ENCODE data around the gene ANXA4.
A peak's percentile ranks its signal among the peaks of the same experiment; 100 is the strongest.

ANXA4 gene

DNA sequence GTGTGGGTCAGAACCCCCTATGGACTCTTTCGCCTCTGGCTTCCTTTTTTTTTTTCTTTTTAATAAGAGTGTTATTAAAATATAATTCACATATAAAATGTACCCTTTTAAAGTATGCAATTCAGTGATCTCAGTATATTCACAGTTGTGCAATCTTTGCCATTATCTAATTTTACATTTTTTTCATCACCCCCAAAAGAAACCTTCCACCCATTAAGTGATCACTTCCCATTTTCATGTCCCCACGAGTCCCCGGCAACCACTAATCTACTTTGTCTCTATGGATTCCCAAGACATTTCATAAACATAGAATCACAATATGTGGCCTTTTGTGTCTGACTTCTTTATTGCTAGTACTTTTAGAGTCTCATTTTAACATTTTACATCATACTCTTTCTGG is 38.7 kb upstream of the ANXA4 start:
- Histone ChIP-seq H3K27ac (ENCODE audit: poor library complexity, severe bottlenecking) (no peak overlapping the region), H3K36me3 (ENCODE audit: low read depth) (no peaks in the 10 kb centered on the region), H3K27me3 (ENCODE audit: insufficient read depth, poor library complexity, severe bottlenecking) (no peaks in the 10 kb centered on the region), H3K9me3 (ENCODE audit: severe bottlenecking) (no peaks in the 10 kb centered on the region), H3K4me1 (ENCODE audit: insufficient read depth, poor library complexity, severe bottlenecking) (peaks cover 16% of the 10 kb centered on the region), H3K4me3 (ENCODE audit: severe bottlenecking) (no peak overlapping the region)
- DNase-seq (ENCODE audit: low spot score) (no peak), ATAC-seq (ENCODE audit: low read depth) (no peak)
- TF ChIP-seq, protein P1, sequence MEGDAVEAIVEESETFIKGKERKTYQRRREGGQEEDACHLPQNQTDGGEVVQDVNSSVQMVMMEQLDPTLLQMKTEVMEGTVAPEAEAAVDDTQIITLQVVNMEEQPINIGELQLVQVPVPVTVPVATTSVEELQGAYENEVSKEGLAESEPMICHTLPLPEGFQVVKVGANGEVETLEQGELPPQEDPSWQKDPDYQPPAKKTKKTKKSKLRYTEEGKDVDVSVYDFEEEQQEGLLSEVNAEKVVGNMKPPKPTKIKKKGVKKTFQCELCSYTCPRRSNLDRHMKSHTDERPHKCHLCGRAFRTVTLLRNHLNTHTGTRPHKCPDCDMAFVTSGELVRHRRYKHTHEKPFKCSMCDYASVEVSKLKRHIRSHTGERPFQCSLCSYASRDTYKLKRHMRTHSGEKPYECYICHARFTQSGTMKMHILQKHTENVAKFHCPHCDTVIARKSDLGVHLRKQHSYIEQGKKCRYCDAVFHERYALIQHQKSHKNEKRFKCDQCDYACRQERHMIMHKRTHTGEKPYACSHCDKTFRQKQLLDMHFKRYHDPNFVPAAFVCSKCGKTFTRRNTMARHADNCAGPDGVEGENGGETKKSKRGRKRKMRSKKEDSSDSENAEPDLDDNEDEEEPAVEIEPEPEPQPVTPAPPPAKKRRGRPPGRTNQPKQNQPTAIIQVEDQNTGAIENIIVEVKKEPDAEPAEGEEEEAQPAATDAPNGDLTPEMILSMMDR (IDR thresholded peaks at IDR 0.05; ENCODE audit: poor library complexity, severe bottlenecking), result no peak

DNA sequence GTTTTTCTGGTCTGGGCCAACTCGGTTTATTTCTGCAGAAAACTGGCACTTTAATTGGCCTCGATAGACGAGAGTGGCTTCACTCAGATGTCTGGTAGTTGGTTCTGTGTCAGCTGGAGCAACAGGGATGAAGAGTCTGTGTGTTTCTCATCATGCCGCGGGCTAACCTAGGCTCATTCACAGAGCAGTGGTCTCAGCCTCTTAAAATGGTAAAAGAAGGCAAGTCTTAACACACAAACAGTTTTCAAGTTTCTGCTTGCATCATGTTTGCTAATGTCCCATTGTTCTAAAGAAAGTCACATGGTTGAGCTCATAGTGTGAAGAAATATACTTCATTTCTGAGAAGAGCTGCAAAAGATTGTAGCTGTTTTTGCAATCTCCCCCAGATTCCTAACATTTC is 37.5 kb upstream of the ANXA4 start:
- peak; percentile 94 for ATAC-seq (ENCODE audit: low read depth)
- Histone ChIP-seq H3K36me3 (ENCODE audit: low read depth) (no peaks in the 10 kb centered on the region), H3K9me3 (ENCODE audit: severe bottlenecking) (no peaks in the 10 kb centered on the region), H3K27me3 (ENCODE audit: insufficient read depth, poor library complexity, severe bottlenecking) (no peaks in the 10 kb centered on the region), H3K27ac (ENCODE audit: poor library complexity, severe bottlenecking) (peak overlapping the region; percentile 20), H3K4me3 (ENCODE audit: severe bottlenecking) (no peak overlapping the region), H3K4me1 (ENCODE audit: insufficient read depth, poor library complexity, severe bottlenecking) (peaks cover 16% of the 10 kb centered on the region)
- TF ChIP-seq, protein P1 (IDR thresholded peaks at IDR 0.05; ENCODE audit: poor library complexity, severe bottlenecking), result no peak
- DNase-seq (ENCODE audit: low spot score), result no peak

DNA sequence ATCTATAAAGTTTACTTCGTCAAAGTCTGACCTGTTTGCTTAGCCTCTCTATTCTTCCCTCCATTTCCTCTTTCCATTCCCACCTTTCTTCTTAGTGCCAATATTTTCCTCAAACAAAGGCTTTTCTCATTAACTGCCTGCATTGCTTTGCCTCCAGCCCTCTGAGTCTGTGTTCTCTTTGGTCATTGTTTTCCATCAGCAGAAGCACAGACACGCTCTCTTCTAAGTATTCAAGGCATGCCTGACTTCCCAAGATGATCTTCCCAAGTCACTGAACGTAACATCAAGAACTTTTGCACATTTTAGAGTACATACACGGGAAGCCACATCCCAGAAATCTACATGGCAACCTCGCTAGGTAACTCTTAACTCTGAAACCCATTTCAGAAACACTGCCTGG is 32.6 kb upstream of the ANXA4 start:
- Histone ChIP-seq H3K4me3 (ENCODE audit: severe bottlenecking) (no peak overlapping the region), H3K36me3 (ENCODE audit: low read depth) (no peaks in the 10 kb centered on the region), H3K9me3 (ENCODE audit: severe bottlenecking) (no peaks in the 10 kb centered on the region), H3K4me1 (ENCODE audit: insufficient read depth, poor library complexity, severe bottlenecking) (peaks cover 6% of the 10 kb centered on the region), H3K27ac (ENCODE audit: poor library complexity, severe bottlenecking) (no peak overlapping the region), H3K27me3 (ENCODE audit: insufficient read depth, poor library complexity, severe bottlenecking) (no peaks in the 10 kb centered on the region)
- ATAC-seq (ENCODE audit: low read depth) (no peak), DNase-seq (ENCODE audit: low spot score) (no peak)
- TF ChIP-seq, protein P1 (IDR thresholded peaks at IDR 0.05; ENCODE audit: poor library complexity, severe bottlenecking), result no peak

DNA sequence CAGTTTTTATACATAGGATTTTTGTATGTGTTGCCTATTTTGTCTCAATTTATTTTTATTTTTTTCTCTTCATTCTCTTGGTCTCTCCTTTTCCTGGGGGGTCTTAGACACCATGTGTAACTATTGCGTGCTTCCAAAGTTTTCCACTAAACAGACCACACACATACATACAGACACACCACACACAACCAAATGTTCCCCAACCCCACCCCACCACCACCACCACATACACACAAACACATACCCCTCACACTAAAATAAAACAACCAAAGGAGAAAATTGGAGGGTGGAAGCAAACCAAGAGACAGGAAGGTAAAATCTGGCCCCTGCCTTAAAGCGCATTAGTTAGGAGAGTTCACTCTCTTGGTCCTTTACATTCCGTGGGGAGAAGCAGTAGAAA is 30.0 kb upstream of the ANXA4 start:
- ATAC-seq (ENCODE audit: low read depth) (no peak), DNase-seq (ENCODE audit: low spot score) (no peak)
- no peaks in the 10 kb centered on the region for H3K27me3 ChIP-seq (ENCODE audit: insufficient read depth, poor library complexity, severe bottlenecking)
- H3K4me3 ChIP-seq (ENCODE audit: severe bottlenecking), result no peak overlapping the region
- H3K9me3 ChIP-seq (ENCODE audit: severe bottlenecking), result no peaks in the 10 kb centered on the region
- no peak overlapping the region for H3K27ac ChIP-seq (ENCODE audit: poor library complexity, severe bottlenecking)
- TF ChIP-seq, protein P1 (IDR thresholded peaks at IDR 0.05; ENCODE audit: poor library complexity, severe bottlenecking), result no peak
- H3K36me3 ChIP-seq (ENCODE audit: low read depth), result no peaks in the 10 kb centered on the region
- H3K4me1 ChIP-seq (ENCODE audit: insufficient read depth, poor library complexity, severe bottlenecking), result no peaks in the 10 kb centered on the region

DNA sequence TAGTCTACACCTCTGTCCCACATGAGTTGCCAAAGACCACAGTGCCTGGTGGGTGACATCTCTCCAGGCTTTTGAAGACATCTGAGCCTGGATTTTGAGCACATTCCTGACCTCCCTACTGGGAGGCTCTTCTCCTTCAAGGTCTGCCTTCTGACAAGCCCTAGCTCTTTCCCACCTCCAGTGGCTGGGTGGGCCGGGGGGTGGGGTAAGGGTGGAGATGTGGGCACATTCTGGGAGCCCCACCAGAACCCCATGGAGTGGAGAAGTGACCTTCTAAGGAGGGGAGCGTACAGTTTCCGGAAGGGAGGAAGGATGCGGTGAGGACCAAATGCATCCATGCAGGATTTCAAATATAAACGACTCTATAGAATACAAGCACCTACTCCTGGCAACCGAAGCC is 27.9 kb upstream of the ANXA4 start:
- H3K27me3 ChIP-seq (ENCODE audit: insufficient read depth, poor library complexity, severe bottlenecking), result no peaks in the 10 kb centered on the region

More for the DNA sequence above, 27.9 kb upstream of the ANXA4 start:
- ATAC-seq (ENCODE audit: low read depth), result no peak
- H3K9me3 ChIP-seq (ENCODE audit: severe bottlenecking), result no peaks in the 10 kb centered on the region
- H3K4me1 ChIP-seq (ENCODE audit: insufficient read depth, poor library complexity, severe bottlenecking), result peaks cover 9% of the 10 kb centered on the region
- H3K36me3 ChIP-seq (ENCODE audit: low read depth), result no peaks in the 10 kb centered on the region
- TF ChIP-seq, protein P1 (IDR thresholded peaks at IDR 0.05; ENCODE audit: poor library complexity, severe bottlenecking), result no peak
- no peak overlapping the region for H3K27ac ChIP-seq (ENCODE audit: poor library complexity, severe bottlenecking)
- DNase-seq (ENCODE audit: low spot score), result no peak
- H3K4me3 ChIP-seq (ENCODE audit: severe bottlenecking), result no peak overlapping the region
